ENCODE results near the gene BORCS8. TPM values are rescaled to one million over a fixed set of nuclear protein-coding genes. Genes with fewer than 3 reads are reported as not detected.

The BORCS8 gene
- total and polyA plus RNA-seq, 2 donors (not counting 3 experiments of a cell fraction or from before 2014, with no cell fraction given), result 37.4 to 45.8 TPM

- no peak for DNase-seq (ENCODE audit: low read depth, low spot score)
- BruUV-seq (replicated peaks), result no TSS peak
Measured at GRCh38 chr19:19206938-19207337, 15.0 kb upstream of the BORCS8 start.

More at GRCh38 chr19:19206938-19207337, 15.0 kb upstream of the BORCS8 start:
- Histone ChIP-seq H2AFZ (ENCODE audit: low read depth, low read length) (no peak overlapping the region), H3K9me3 (replicated peaks; ENCODE audit: control insufficient read depth, insufficient read depth, low read length) (no peaks in the 10 kb centered on the region), H3K4me2 (ENCODE audit: insufficient read depth, low read length) (no peak overlapping the region), H3K9ac (replicated peaks; ENCODE audit: extremely low read depth, insufficient read depth, low read length) (no peak overlapping the region), H3K79me2 (ENCODE audit: control insufficient read depth, insufficient read depth, low read length) (peaks cover 10% of the 10 kb centered on the region), H4K20me1 (replicated peaks; ENCODE audit: control insufficient read depth, extremely low read depth, insufficient read depth, low read length) (no peaks in the 10 kb centered on the region), H3K36me3 (ENCODE audit: control insufficient read depth in 2 of 2, extremely low read depth in 1 of 2, insufficient read depth in 2 of 2, low read length in 2 of 2) (no peaks in the 10 kb centered on the region), H3K9me1 (replicated peaks; ENCODE audit: control insufficient read depth, extremely low read depth, insufficient read depth, low read length) (no peaks in the 10 kb centered on the region), H3K4me1 (ENCODE audit: control insufficient read depth, extremely low read depth, insufficient read depth, low read length) (peaks cover 6% of the 10 kb centered on the region), H3K27ac (ENCODE audit: insufficient read depth, low read depth, low read length) (no peak overlapping the region), H3K27me3 (ENCODE audit: control insufficient read depth in 2 of 2, insufficient read depth in 2 of 2, low read length in 2 of 2) (peaks cover 2 to 7% of the 10 kb centered on the region in 2 experiments), H3K4me3 (replicated peaks in 1 of 3; ENCODE audit: insufficient read depth in 1 of 3, low read depth in 1 of 3, low read length in 3 of 3) (no peak overlapping the region)
- intact Hi-C loops (cut with micrococcal nuclease) (no loop called here), dilution Hi-C loops (cut with MboI; ENCODE audit: extremely low pct_ligation_motif_present, low sequenced_read_pairs) (no loop called here)
- FAIRE-seq, result no peak
- ChIA-PET CTCF (no interaction called here), POLR2A (no interaction called here)
- no peak for TF ChIP-seq JUN (IDR thresholded peaks at IDR 0.05; ENCODE audit: borderline replicate concordance, insufficient read depth, insufficient read length, low read depth)
- no peak for TF ChIP-seq MYC (IDR thresholded peaks at IDR 0.05; ENCODE audit: low read depth, low read length)
- TF ChIP-seq MAX (IDR thresholded peaks at IDR 0.05; ENCODE audit: insufficient read depth, insufficient read length), result no peak
- no peak for TF ChIP-seq POLR2A (IDR thresholded peaks at IDR 0.05; ENCODE audit: low read depth, low read length)
- no peak for TF ChIP-seq EZH2 (IDR thresholded peaks at IDR 0.05; ENCODE audit: borderline replicate concordance, low read depth, low read length, severe bottlenecking)
- no peak for TF ChIP-seq CTCF (IDR thresholded peaks at IDR 0.05; ENCODE audit: extremely low read depth in 1 of 2, insufficient read depth in 1 of 2, low read depth in 1 of 2, low read length in 2 of 2)
- TF ChIP-seq POLR2AphosphoS5 (IDR thresholded peaks at IDR 0.05; ENCODE audit: insufficient read depth, low read depth, low read length), result no peak
- TF ChIP-seq GATA2 (IDR thresholded peaks at IDR 0.05; ENCODE audit: insufficient read depth, insufficient read length, low read depth, low read length), result no peak
- no peak for TF ChIP-seq FOS (IDR thresholded peaks at IDR 0.05; ENCODE audit: borderline replicate concordance, insufficient read depth, low read length)
